HepG2 (cell line): Measurements from ENCODE around the gene ETV5.

Experiments
- ATF6 ChIP-seq: sonication (generic); formaldehyde crosslinking; conservative IDR thresholded peaks from 2 replicates; pipeline ENCODE4 v1.4.0; 2020; ENCODE audit warnings: missing genetic modification reagents
- CENPBD1 ChIP-seq: sonication (generic); formaldehyde crosslinking; IDR thresholded peaks from 2 replicates; pipeline ENCODE4 v1.8.0; 2022; ENCODE audit warnings: missing genetic modification reagents, low read depth, mild to moderate bottlenecking, borderline replicate concordance
- CTCF ChIP-seq: sonication (generic); formaldehyde crosslinking; IDR thresholded peaks from 2 replicates; pipeline ENCODE4 v1.5.0; 2020; ENCODE audit warnings: mild to moderate bottlenecking, missing genetic modification reagents, moderate library complexity
- ETV6 ChIP-seq: sonication (generic); formaldehyde crosslinking; conservative IDR thresholded peaks from 2 replicates; pipeline ENCODE4 v1.4.0; 2020; ENCODE audit warnings: missing genetic modification reagents
- GLMP ChIP-seq: sonication (generic); formaldehyde crosslinking; IDR thresholded peaks from 2 replicates; pipeline ENCODE4 v1.9.0; 2021; ENCODE audit warnings: missing genetic modification reagents, mild to moderate bottlenecking, borderline replicate concordance
- JUND ChIP-seq: sonication (generic); formaldehyde crosslinking; IDR thresholded peaks from 2 replicates; pipeline ENCODE4 v1.8.0; 2022; ENCODE audit warnings: mild to moderate bottlenecking, missing genetic modification reagents
- LCORL ChIP-seq, 2 experiments: fragments of 450-650 bp in 1 of 2; sonication (generic) in 1 of 2; formaldehyde crosslinking in 1 of 2; IDR thresholded peaks; 2 replicates each; pipeline versions ENCODE4 v1.5.0 to v1.6.1; 2017 to 2020; ENCODE audit warnings: antibody characterized with exemption in 1 of 2, missing genetic modification reagents in 1 of 2
- NR1H2 ChIP-seq: sonication (generic); formaldehyde crosslinking; IDR thresholded peaks from 2 replicates; pipeline ENCODE4 v1.8.1; 2022; ENCODE audit warnings: low read depth, missing genetic modification reagents, borderline replicate concordance
- SIN3A ChIP-seq: IDR thresholded peaks from 2 replicates; pipeline ENCODE4 v1.6.1; 2011; ENCODE audit warnings: low read depth, mild to moderate bottlenecking, control low read depth, low read length, borderline replicate concordance
- SMAD3 ChIP-seq: sonication (generic); formaldehyde crosslinking; IDR thresholded peaks from 2 replicates; pipeline ENCODE4 v1.4.0; 2020; ENCODE audit warnings: missing genetic modification reagents
- ZFP41 ChIP-seq: sonication (generic); formaldehyde crosslinking; IDR thresholded peaks from 2 replicates; pipeline ENCODE4 v1.4.0; 2020; ENCODE audit warnings: mild to moderate bottlenecking, missing genetic modification reagents, borderline replicate concordance
- ZFP82 ChIP-seq: sonication (generic); formaldehyde crosslinking; IDR thresholded peaks from 2 replicates; pipeline ENCODE4 v1.5.1; 2020; ENCODE audit warnings: mild to moderate bottlenecking, missing genetic modification reagents, borderline replicate concordance
- ZNF138 ChIP-seq: sonication (generic); formaldehyde crosslinking; IDR thresholded peaks from 2 replicates; pipeline ENCODE4 v1.5.0; 2020; ENCODE audit warnings: mild to moderate bottlenecking, low read depth, missing genetic modification reagents

GRCh38 chr3:186137051-186137685 is 28.3 kb upstream of the ETV5 start:
- TF ChIP-seq ZNF138 (no peak), ZFP41 (CRISPR knock-in tag) (no peak), JUND (CRISPR knock-in tag) (no peak), NR1H2 (no peak), LCORL (IDR thresholded peaks at IDR 0.05) (no peak), LCORL (CRISPR knock-in tag; IDR thresholded peaks at IDR 0.05) (no peak), CENPBD1 (no peak), GLMP (CRISPR knock-in tag) (no peak), ZFP82 (CRISPR knock-in tag) (no peak), ATF6 (CRISPR knock-in tag) (no peak), ETV6 (CRISPR knock-in tag) (no peak), SIN3A (no peak), SMAD3 (CRISPR knock-in tag) (no peak), CTCF (CRISPR knock-in tag) (no peak)
